Mesendoderm (in vitro differentiated cells): ENCODE measurements around the gene ZNF275.
A peak's percentile ranks its signal among the peaks of the same experiment; 100 is the strongest.

Source experiments
- DNase-seq: peaks from one replicate; pipeline ENCODE4 v3.0.0; 2013
- H2AK5ac ChIP-seq: 2 replicates; pipeline ENCODE4 v1.6.1; 2013; ENCODE audit warnings: low read length, inconsistent platforms
- H2BK120ac ChIP-seq: 2 replicates; pipeline ENCODE4 v1.6.1; 2013; ENCODE audit warnings: low read depth, mild to moderate bottlenecking, low read length, moderate library complexity, mixed read lengths
- H2BK15ac ChIP-seq: replicated peaks from 2 replicates; pipeline ENCODE4 v1.6.1; 2013; ENCODE audit warnings: low read depth, mild to moderate bottlenecking, moderate library complexity
- H2BK5ac ChIP-seq: 2 replicates; pipeline ENCODE4 v1.6.1; 2013; ENCODE audit warnings: low read length, inconsistent platforms
- H3K18ac ChIP-seq: 2 replicates; pipeline ENCODE4 v1.6.1; 2013; ENCODE audit warnings: mild to moderate bottlenecking, low read length, mixed read lengths
- H3K23ac ChIP-seq: one replicate; pipeline ENCODE4 v1.6.1; 2013; ENCODE audit warnings: low read length
- H3K27ac ChIP-seq: 2 replicates; pipeline ENCODE4 v1.5.1; 2013; ENCODE audit warnings: low read depth, mild to moderate bottlenecking, inconsistent platforms, low read length, moderate library complexity
- H3K27me3 ChIP-seq: 2 replicates; pipeline ENCODE4 v1.6.1; 2013; ENCODE audit warnings: low read length, control low read depth, mild to moderate bottlenecking, inconsistent platforms; ENCODE audit not compliant: insufficient read depth, poor library complexity
- H3K36me3 ChIP-seq: 2 replicates; pipeline ENCODE4 v1.6.1; 2013; ENCODE audit warnings: low read length, inconsistent platforms; ENCODE audit not compliant: control insufficient read depth, insufficient read depth
- H3K4ac ChIP-seq: one replicate; pipeline ENCODE4 v1.6.1; 2013; ENCODE audit warnings: low read depth, mild to moderate bottlenecking, low read length, moderate library complexity
- H3K4me1 ChIP-seq: 2 replicates; pipeline ENCODE4 v1.6.1; 2013; ENCODE audit warnings: low read depth, low read length, inconsistent platforms; ENCODE audit not compliant: control insufficient read depth
- H3K4me2 ChIP-seq: 2 replicates; pipeline ENCODE4 v1.6.1; 2013; ENCODE audit warnings: low read length
- H3K4me3 ChIP-seq: 2 replicates; pipeline ENCODE4 v1.5.1; 2013; ENCODE audit warnings: mild to moderate bottlenecking, low read length
- H3K56ac ChIP-seq: one replicate; pipeline ENCODE4 v1.6.1; 2013; ENCODE audit warnings: low read length
- H3K79me1 ChIP-seq: 2 replicates; pipeline ENCODE4 v1.6.1; 2013; ENCODE audit warnings: low read length, inconsistent platforms
- H3K79me2 ChIP-seq: 2 replicates; pipeline ENCODE4 v1.6.1; 2013; ENCODE audit warnings: mild to moderate bottlenecking, low read length; ENCODE audit not compliant: control insufficient read depth, insufficient read depth
- H3K9ac ChIP-seq: 2 replicates; pipeline ENCODE4 v1.6.1; 2013; ENCODE audit warnings: low read length, inconsistent platforms
- H4K5ac ChIP-seq: one replicate; pipeline ENCODE4 v1.6.1; 2013; ENCODE audit warnings: low read length
- H4K8ac ChIP-seq: one replicate; pipeline ENCODE4 v1.6.1; 2013; ENCODE audit warnings: low read depth, mild to moderate bottlenecking, control low read depth, low read length, moderate library complexity
- WGBS: extraction: QIAGEN DNeasy Blood & Tissue Kit; methylation state at CpG from one replicate; pipeline ENCODE4 v1.1.7; 2013; ENCODE audit warnings: low lambda C conversion rate, missing lambda C conversion rate; ENCODE audit not compliant: insufficient coverage; ENCODE audit errors: extremely low coverage; 5-methylcytosine and 5-hydroxymethylcytosine counted together

The ZNF275 gene

DNA sequence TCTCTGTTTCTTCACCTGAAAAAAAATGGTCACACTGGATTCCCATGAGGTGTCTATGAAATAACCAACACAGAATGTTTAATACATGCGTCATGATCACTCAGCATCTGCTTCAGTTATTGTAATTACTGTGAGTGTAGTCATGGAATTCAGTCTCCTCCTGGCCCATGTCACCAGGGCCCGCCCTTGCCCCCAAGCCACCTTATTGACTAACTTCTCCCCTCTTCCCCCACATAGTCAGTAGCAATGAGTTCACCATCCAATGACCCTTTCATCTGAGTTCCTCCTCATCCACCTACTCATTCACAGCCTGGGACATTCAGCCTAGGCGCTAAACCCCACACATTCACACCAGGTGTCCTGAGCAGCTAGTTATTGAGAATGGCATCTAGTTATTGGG, 28.0 kb upstream of the ZNF275 start:
- no peaks in the 10 kb centered on the region for H3K27me3 ChIP-seq
- no peak overlapping the region for H2BK120ac ChIP-seq
- no peak overlapping the region for H3K4me2 ChIP-seq
- H3K4me1 ChIP-seq, result no peaks in the 10 kb centered on the region
- no peak overlapping the region for H3K27ac ChIP-seq
- H3K79me1 ChIP-seq, result no peaks in the 10 kb centered on the region
- WGBS, result no CpG with 5 or more reads among the region's 3 CpGs
- H3K4me3 ChIP-seq, result no peak overlapping the region
- no peak overlapping the region for H2BK15ac ChIP-seq
- no peak overlapping the region for H4K5ac ChIP-seq
- H3K36me3 ChIP-seq, result no peaks in the 10 kb centered on the region
- no peaks in the 10 kb centered on the region for H3K79me2 ChIP-seq
- no peak overlapping the region for H3K4ac ChIP-seq
- no peak overlapping the region for H3K9ac ChIP-seq
- H2AK5ac ChIP-seq, result no peak overlapping the region
- no peak for DNase-seq
- H3K56ac ChIP-seq, result no peak overlapping the region
- H4K8ac ChIP-seq, result no peak overlapping the region
- no peak overlapping the region for H3K23ac ChIP-seq
- no peak overlapping the region for H2BK5ac ChIP-seq
- H3K18ac ChIP-seq, result no peak overlapping the region

DNA sequence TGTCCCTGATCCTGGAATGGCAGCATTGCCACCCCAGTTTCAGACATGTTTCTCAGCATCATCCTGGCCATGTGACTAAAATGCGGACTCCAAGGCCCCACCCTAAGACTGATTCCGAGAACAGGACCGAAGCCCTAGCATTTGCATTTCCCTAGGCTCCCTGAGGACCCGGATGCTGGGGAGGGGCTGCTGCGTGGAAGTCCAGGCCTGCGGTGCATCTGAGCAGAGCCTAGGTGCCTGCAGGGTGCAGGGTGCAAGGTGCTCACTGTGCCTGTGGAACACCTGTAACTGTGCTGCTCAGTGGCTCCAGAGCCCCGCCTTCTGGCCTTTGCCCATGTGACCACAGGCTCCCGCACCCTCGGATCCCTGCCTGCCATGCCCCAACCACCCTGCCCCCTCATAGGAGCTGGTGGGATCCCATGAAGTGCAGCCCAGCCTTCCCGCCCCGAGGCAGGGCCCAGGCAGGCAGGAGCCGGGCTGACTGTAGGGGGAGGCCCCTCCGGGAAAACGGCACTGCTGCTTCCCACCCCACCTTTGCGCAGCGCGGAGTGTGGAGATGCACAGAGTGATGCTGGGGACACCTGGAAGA, 27.3 kb upstream of the ZNF275 start:
- Histone ChIP-seq H3K56ac (no peak overlapping the region), H3K18ac (no peak overlapping the region), H3K9ac (no peak overlapping the region), H3K4me1 (no peaks in the 10 kb centered on the region), H2AK5ac (no peak overlapping the region), H3K79me1 (no peaks in the 10 kb centered on the region), H3K36me3 (no peaks in the 10 kb centered on the region), H3K4me3 (no peak overlapping the region), H4K5ac (no peak overlapping the region), H3K4me2 (no peak overlapping the region), H3K4ac (no peak overlapping the region), H2BK120ac (no peak overlapping the region), H3K23ac (no peak overlapping the region), H2BK15ac (no peak overlapping the region), H3K79me2 (no peaks in the 10 kb centered on the region), H2BK5ac (no peak overlapping the region), H3K27me3 (no peaks in the 10 kb centered on the region), H3K27ac (no peak overlapping the region), H4K8ac (no peak overlapping the region)
- no CpG with 5 or more reads among the region's 17 CpGs for WGBS
- no peak for DNase-seq

DNA sequence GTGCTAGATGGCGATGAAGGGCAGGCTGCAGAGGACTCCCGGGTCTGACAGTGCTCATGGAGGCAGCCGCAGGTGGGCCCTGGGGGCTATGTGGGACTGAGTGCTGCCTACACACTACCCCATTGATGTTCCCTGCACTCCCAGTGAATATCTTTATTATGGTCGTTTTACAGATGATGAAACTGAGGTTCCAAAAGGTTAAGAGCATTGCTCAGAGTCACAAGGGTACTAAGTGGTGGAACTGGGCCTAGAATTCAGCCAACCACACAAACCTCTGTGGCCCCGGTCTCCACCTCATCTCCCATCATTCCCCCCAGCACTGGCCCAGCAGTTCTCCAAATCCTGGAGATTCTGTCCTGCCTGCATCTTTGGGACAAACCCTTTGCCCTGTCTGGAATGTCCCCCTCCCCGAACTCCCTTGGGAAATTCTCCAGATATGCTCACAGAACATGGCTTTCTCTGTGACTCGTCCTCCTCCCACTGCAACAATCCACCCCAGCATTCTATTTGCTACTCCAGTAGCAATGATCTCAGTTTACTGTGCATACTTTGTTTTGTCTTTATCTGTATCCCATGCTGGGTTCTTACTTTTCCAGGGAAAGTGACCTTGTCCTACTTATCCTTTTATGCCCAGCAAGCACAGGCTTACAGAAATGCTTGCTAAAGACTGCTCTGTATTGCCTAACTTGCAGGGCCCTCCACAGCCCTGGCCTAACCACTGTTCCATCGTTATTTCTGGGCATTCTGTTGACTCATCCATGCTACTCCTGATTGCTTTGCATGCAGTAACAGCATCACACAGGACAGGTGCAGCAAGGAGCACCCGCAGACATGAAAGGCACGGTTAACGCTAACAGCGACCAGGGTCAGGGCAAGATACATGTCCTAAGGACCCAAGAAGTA, 26.4 kb upstream of the ZNF275 start:
- no peaks in the 10 kb centered on the region for H3K79me1 ChIP-seq
- no CpG with 5 or more reads among the region's 12 CpGs for WGBS
- no peak overlapping the region for H3K27ac ChIP-seq
- H3K4me2 ChIP-seq, result no peak overlapping the region
- H2BK5ac ChIP-seq, result no peak overlapping the region
- H3K4ac ChIP-seq, result no peak overlapping the region
- H3K56ac ChIP-seq, result no peak overlapping the region
- no peak overlapping the region for H2AK5ac ChIP-seq
- H3K4me1 ChIP-seq, result no peaks in the 10 kb centered on the region
- no peaks in the 10 kb centered on the region for H3K27me3 ChIP-seq
- H4K5ac ChIP-seq, result no peak overlapping the region
- H2BK120ac ChIP-seq, result no peak overlapping the region
- no peak overlapping the region for H3K9ac ChIP-seq
- H3K79me2 ChIP-seq, result no peaks in the 10 kb centered on the region
- no peaks in the 10 kb centered on the region for H3K36me3 ChIP-seq
- no peak overlapping the region for H3K23ac ChIP-seq
- H4K8ac ChIP-seq, result no peak overlapping the region
- H3K18ac ChIP-seq, result no peak overlapping the region
- no peak overlapping the region for H2BK15ac ChIP-seq
- no peak overlapping the region for H3K4me3 ChIP-seq
- DNase-seq, result no peak

DNA sequence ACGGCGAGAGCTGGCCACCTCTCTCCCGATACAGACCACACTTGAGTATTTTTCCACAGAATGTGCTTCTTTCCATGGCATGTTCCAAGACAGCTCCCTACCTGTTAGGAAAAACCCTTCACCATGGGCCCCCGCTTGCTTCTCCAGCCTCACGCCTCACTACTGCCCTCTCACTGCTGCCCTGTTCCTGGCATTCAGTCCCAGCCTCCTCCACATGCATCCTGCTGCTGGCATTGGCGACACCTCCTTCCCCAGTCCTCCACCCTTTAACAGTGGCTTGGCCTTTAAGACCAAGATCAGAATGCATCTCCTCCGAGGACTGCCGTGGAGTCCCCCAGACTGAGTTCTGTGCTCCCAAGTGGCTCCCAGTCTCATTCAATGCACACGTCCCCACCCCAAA, 23.1 kb upstream of the ZNF275 start:
- Histone ChIP-seq H3K36me3 (no peaks in the 10 kb centered on the region), H3K79me2 (no peaks in the 10 kb centered on the region), H3K4me3 (no peak overlapping the region), H3K27me3 (no peaks in the 10 kb centered on the region), H3K27ac (no peak overlapping the region), H4K8ac (no peak overlapping the region), H3K56ac (no peak overlapping the region), H2BK15ac (no peak overlapping the region), H3K4me2 (no peak overlapping the region), H2BK5ac (no peak overlapping the region), H4K5ac (no peak overlapping the region), H3K4me1 (no peaks in the 10 kb centered on the region), H3K23ac (no peak overlapping the region), H3K9ac (no peak overlapping the region), H2BK120ac (no peak overlapping the region), H2AK5ac (no peak overlapping the region), H3K79me1 (no peaks in the 10 kb centered on the region), H3K18ac (no peak overlapping the region), H3K4ac (no peak overlapping the region)
- DNase-seq, result peak; percentile 30
- no CpG with 5 or more reads among the region's 9 CpGs for WGBS

DNA sequence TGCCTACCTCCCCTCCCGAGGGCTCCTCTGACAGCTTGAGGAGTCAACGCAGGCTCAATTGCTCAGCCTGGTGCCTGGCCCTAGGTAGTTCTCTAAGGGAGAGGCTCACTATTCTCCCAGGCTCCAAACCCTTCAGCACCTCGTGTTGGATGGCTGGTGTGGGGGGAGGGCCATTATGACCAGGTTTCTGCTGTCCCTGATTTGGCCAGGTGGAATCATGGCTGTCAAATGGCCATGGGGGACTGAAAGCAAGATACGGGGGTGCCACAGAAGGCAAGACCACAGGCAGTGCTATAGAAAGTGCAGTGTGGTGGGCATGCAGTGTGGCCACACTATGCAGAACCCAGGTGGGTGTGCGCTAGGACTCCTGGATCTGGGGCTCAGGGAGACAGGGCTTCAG, 21.9 kb upstream of the ZNF275 start:
- no peak overlapping the region for H3K18ac ChIP-seq
- H3K27me3 ChIP-seq, result no peaks in the 10 kb centered on the region

More for the DNA sequence above, 21.9 kb upstream of the ZNF275 start:
- Histone ChIP-seq H2BK5ac (no peak overlapping the region), H3K4me2 (no peak overlapping the region), H2BK15ac (no peak overlapping the region), H3K27ac (no peak overlapping the region), H3K4me1 (no peaks in the 10 kb centered on the region), H3K36me3 (no peaks in the 10 kb centered on the region), H3K79me2 (no peaks in the 10 kb centered on the region), H3K79me1 (no peaks in the 10 kb centered on the region), H3K23ac (no peak overlapping the region), H2BK120ac (no peak overlapping the region), H3K56ac (no peak overlapping the region), H3K4me3 (no peak overlapping the region), H4K5ac (no peak overlapping the region), H4K8ac (no peak overlapping the region), H2AK5ac (no peak overlapping the region), H3K9ac (no peak overlapping the region), H3K4ac (no peak overlapping the region)
- DNase-seq, result no peak
- WGBS, result no CpG with 5 or more reads among the region's 5 CpGs
